ENCODE results near the gene IL22RA1. TPM values are rescaled to one million over a fixed set of nuclear protein-coding genes. Genes with fewer than 3 reads are reported as not detected.

IL22RA1 gene
- total and polyA plus RNA-seq, 9 of the 15 experiments (the other 6 are each of a cell fraction or from before 2014, with no cell fraction given): not detected

- no peak for TF ChIP-seq NELFE (IDR thresholded peaks at IDR 0.05; ENCODE audit: insufficient read depth, insufficient read length)
Observed at GRCh38 chr1:24123611-24124010, 19.3 kb downstream of the IL22RA1 start (continued).

- no TSS peak for BruUV-seq (replicated peaks)
- no peaks in the 10 kb centered on the region for H3K9me3 ChIP-seq (replicated peaks; ENCODE audit: control insufficient read depth, insufficient read depth, low read depth, low read length)
- no peak overlapping the region for H3K4me3 ChIP-seq
- no peak for ATAC-seq
- no peak overlapping the region for H3K9ac ChIP-seq (ENCODE audit: insufficient read depth in 1 of 2, low read depth in 2 of 2, low read length in 2 of 2)
- no peaks in the 10 kb centered on the region for H3K9me1 ChIP-seq (ENCODE audit: control insufficient read depth, insufficient read depth, low read length)
- 2% methylated on average over 7 of the region's 7 CpGs for WGBS (ENCODE audit: insufficient coverage, low coverage, missing lambda C conversion rate)
- peaks cover 6% of the 10 kb centered on the region; the same call in 1 of the 2 replicates for H4K20me1 ChIP-seq (replicated peaks; ENCODE audit: control insufficient read depth, insufficient read depth, low read length)
- POLR2A ChIA-PET: interaction anchor here (0.6 to 1.1 kb wide), 4 partner anchors 8 to 81 kb away, joined by 3 to 4 read pairs (median 3); no protein-coding TSS in a partner anchor
- no peaks in the 10 kb centered on the region for H3K4me1 ChIP-seq (replicated peaks in 1 of 2; ENCODE audit: control insufficient read depth in 2 of 2, insufficient read depth in 2 of 2, low read length in 2 of 2)
- CTCF ChIA-PET (ENCODE audit: low intra/inter-chr PET ratio): no interaction called here
- H3K27me3 ChIP-seq (ENCODE audit: control insufficient read depth in 2 of 2, insufficient read depth in 2 of 2, low read length in 2 of 2): peaks cover 7 to 62% of the 10 kb centered on the region in 2 experiments; a peak in 3 of 5 replicates
- no peak overlapping the region for H3K27ac ChIP-seq (ENCODE audit: extremely low read depth, low read depth, low read length)
- H3K4me2 ChIP-seq (ENCODE audit: insufficient read depth, low read length): no peak overlapping the region
- no peak for DNase-seq (ENCODE audit: extremely low read depth in 1 of 4, low spot score in 3 of 4)
- no peaks in the 10 kb centered on the region for H3K36me3 ChIP-seq (ENCODE audit: control insufficient read depth, insufficient read depth, low read length)
- no peak for FAIRE-seq
- intact Hi-C loops (cut with micrococcal nuclease): no loop called here
- in situ Hi-C loops (cut with MboI): no loop called here
- H2AFZ ChIP-seq (ENCODE audit: low read depth, low read length): no peak overlapping the region
- H3K79me2 ChIP-seq (ENCODE audit: control insufficient read depth, insufficient read depth, low read length): no peaks in the 10 kb centered on the region
- TF ChIP-seq SLC30A9 (CRISPR knock-in tag; IDR thresholded peaks at IDR 0.05) (no peak), ZNF407 (IDR thresholded peaks at IDR 0.05; ENCODE audit: low read depth) (no peak), NR2F6 (CRISPR knock-in tag; IDR thresholded peaks at IDR 0.05) (no peak), PHF21A (IDR thresholded peaks at IDR 0.05; ENCODE audit: borderline replicate concordance, low read depth) (no peak), PKNOX1 (IDR thresholded peaks at IDR 0.05) (no peak), HNRNPH1 (optimal IDR thresholded peaks at IDR 0.05; ENCODE audit: low read depth, low read length) (no peak), ZFPM2 (CRISPR knock-in tag; IDR thresholded peaks at IDR 0.05) (no peak), MYNN (IDR thresholded peaks at IDR 0.05) (no peak), MYNN (CRISPR knock-in tag; IDR thresholded peaks at IDR 0.05) (no peak), EP400 (IDR thresholded peaks at IDR 0.05) (no peak), KLF6 (CRISPR knock-in tag; IDR thresholded peaks at IDR 0.05; ENCODE audit: borderline replicate concordance) (no peak), YBX1 (IDR thresholded peaks at IDR 0.05) (no peak), ZNF224 (CRISPR knock-in tag; IDR thresholded peaks at IDR 0.05) (no peak), ZNF444 (CRISPR knock-in tag; IDR thresholded peaks at IDR 0.05) (no peak), SMARCA5 (IDR thresholded peaks at IDR 0.05) (no peak)
Observed at GRCh38 chr1:24122776-24123175, 20.2 kb downstream of the IL22RA1 start.

All from K562 (cell line).